Activated CD4-positive, alpha-beta T cell treated with anti-CD3 and anti-CD28 coated beads, Interleukin-2, amount 10 ng/mL, durations not matched to agents 24 days and 14 days (primary cell): ENCODE results near the gene NFATC1. TPM values are rescaled to one million over a fixed set of nuclear protein-coding genes. Genes with fewer than 3 reads are reported as not detected.

Experiments used
- DNase-seq: peaks from one replicate; pipeline ENCODE4 v3.0.0; 2022
- H3K27ac Mint-ChIP-seq: one replicate; pipeline ENCODE4 v1.8.0; 2022; ENCODE audit warnings: mild to moderate bottlenecking, mixed read lengths
- H3K27me3 Mint-ChIP-seq: one replicate; pipeline ENCODE4 v1.8.0; 2022; ENCODE audit warnings: mixed read lengths
- H3K36me3 Mint-ChIP-seq: one replicate; pipeline ENCODE4 v1.8.0; 2022; ENCODE audit warnings: low read depth, mild to moderate bottlenecking, mixed read lengths
- H3K4me1 Mint-ChIP-seq: one replicate; pipeline ENCODE4 v1.8.0; 2021; ENCODE audit warnings: mixed read lengths
- H3K4me3 Mint-ChIP-seq: one replicate; pipeline ENCODE4 v1.8.0; 2022; ENCODE audit warnings: mild to moderate bottlenecking, moderate library complexity, mixed read lengths
- H3K9me3 Mint-ChIP-seq: one replicate; pipeline ENCODE4 v1.8.0; 2021; ENCODE audit warnings: mixed read lengths
- intact Hi-C: fragments of 100-400 bp; cut with micrococcal nuclease; formaldehyde crosslinking; loops from one replicate; pipeline ENCODE4 v1.15.1; 2023
- total RNA-seq: library from RNA; stranded (reverse); gene quantifications from 2 replicates; pipeline ENCODE4 v1.2.3, GENCODE V29; 2022

NFATC1 gene
- total RNA-seq, 1 donor from 2014 or later = 105 TPM

- Mint-ChIP-seq H3K27ac (no peak overlapping the region), H3K4me3 (no peak overlapping the region), H3K27me3 (no peaks in the 10 kb centered on the region), H3K36me3 (peaks cover 37% of the 10 kb centered on the region), H3K9me3 (no peaks in the 10 kb centered on the region), H3K4me1 (peaks cover 21% of the 10 kb centered on the region)
- no peak for DNase-seq
- intact Hi-C loops = no loop called here
Measured at GRCh38 chr18:79422022-79422782, 26.5 kb downstream of the NFATC1 start.

GRCh38 chr18:79422783-79423165 lies 27.0 kb downstream of the NFATC1 start:
- Mint-ChIP-seq H3K4me3 (no peak overlapping the region), H3K36me3 (peaks cover 37% of the 10 kb centered on the region), H3K9me3 (no peaks in the 10 kb centered on the region), H3K27me3 (no peaks in the 10 kb centered on the region), H3K4me1 (peaks cover 21% of the 10 kb centered on the region), H3K27ac (no peak overlapping the region)
- DNase-seq = no peak
- intact Hi-C loops = no loop called here

- H3K9me3 Mint-ChIP-seq = no peaks in the 10 kb centered on the region
- no peaks in the 10 kb centered on the region for H3K27me3 Mint-ChIP-seq
- intact Hi-C loops = no loop called here
- peaks cover 21% of the 10 kb centered on the region for H3K4me1 Mint-ChIP-seq
- H3K36me3 Mint-ChIP-seq = peaks cover 37% of the 10 kb centered on the region
- DNase-seq = no peak
- no peak overlapping the region for H3K4me3 Mint-ChIP-seq
- H3K27ac Mint-ChIP-seq = no peak overlapping the region
Measured at GRCh38 chr18:79423211-79424007, 27.7 kb downstream of the NFATC1 start.

- DNase-seq = no peak
- Mint-ChIP-seq H3K27ac (peak overlapping the region; percentile 77), H3K4me1 (peaks cover 21% of the 10 kb centered on the region), H3K36me3 (peaks cover 36% of the 10 kb centered on the region), H3K4me3 (no peak overlapping the region), H3K9me3 (no peaks in the 10 kb centered on the region), H3K27me3 (no peaks in the 10 kb centered on the region)
- intact Hi-C loops = no loop called here
Measured at GRCh38 chr18:79424008-79424565, 28.4 kb downstream of the NFATC1 start.

- Mint-ChIP-seq H3K9me3 (no peaks in the 10 kb centered on the region), H3K4me1 (peaks cover 21% of the 10 kb centered on the region)
Measured at GRCh38 chr18:79424880-79425568, 29.3 kb downstream of the NFATC1 start.

GRCh38 chr18:79425569-79425886 lies 29.8 kb downstream of the NFATC1 start:
- H3K4me3 Mint-ChIP-seq = no peak overlapping the region
- peaks cover 32% of the 10 kb centered on the region for H3K36me3 Mint-ChIP-seq
- peaks cover 21% of the 10 kb centered on the region for H3K4me1 Mint-ChIP-seq
- no peak for DNase-seq
- no peaks in the 10 kb centered on the region for H3K9me3 Mint-ChIP-seq
- intact Hi-C loops = no loop called here
- no peak overlapping the region for H3K27ac Mint-ChIP-seq
- H3K27me3 Mint-ChIP-seq = no peaks in the 10 kb centered on the region

More at GRCh38 chr18:79424880-79425568, 29.3 kb downstream of the NFATC1 start:
- DNase-seq = no peak
- Mint-ChIP-seq H3K4me3 (no peak overlapping the region), H3K27me3 (no peaks in the 10 kb centered on the region), H3K27ac (peak overlapping the region; percentile 77), H3K36me3 (peaks cover 37% of the 10 kb centered on the region)
- intact Hi-C loops = no loop called here

GRCh38 chr18:79426376-79427300 lies 30.9 kb downstream of the NFATC1 start:
- intact Hi-C loops = no loop called here
- H3K4me3 Mint-ChIP-seq = no peak overlapping the region
- peaks cover 20% of the 10 kb centered on the region for H3K4me1 Mint-ChIP-seq
- DNase-seq = no peak
- no peak overlapping the region for H3K27ac Mint-ChIP-seq
- no peaks in the 10 kb centered on the region for H3K27me3 Mint-ChIP-seq
- peaks cover 34% of the 10 kb centered on the region for H3K36me3 Mint-ChIP-seq
- H3K9me3 Mint-ChIP-seq = no peaks in the 10 kb centered on the region

- Mint-ChIP-seq H3K4me3 (no peak overlapping the region), H3K27ac (no peak overlapping the region), H3K9me3 (no peaks in the 10 kb centered on the region), H3K4me1 (peaks cover 18% of the 10 kb centered on the region), H3K27me3 (no peaks in the 10 kb centered on the region), H3K36me3 (peaks cover 29% of the 10 kb centered on the region)
- no peak for DNase-seq
- intact Hi-C loops = no loop called here
Measured at GRCh38 chr18:79427368-79428225, 31.9 kb downstream of the NFATC1 start.

GRCh38 chr18:79428287-79428686 lies 32.6 kb downstream of the NFATC1 start:
- Mint-ChIP-seq H3K4me3 (no peak overlapping the region), H3K27ac (no peak overlapping the region), H3K36me3 (peaks cover 31% of the 10 kb centered on the region), H3K9me3 (no peaks in the 10 kb centered on the region), H3K27me3 (no peaks in the 10 kb centered on the region), H3K4me1 (peaks cover 18% of the 10 kb centered on the region)
- no peak for DNase-seq
- intact Hi-C loops = no loop called here

GRCh38 chr18:79429381-79429780 lies 33.7 kb downstream of the NFATC1 start:
- intact Hi-C loops = no loop called here
- Mint-ChIP-seq H3K27me3 (no peaks in the 10 kb centered on the region), H3K4me1 (peaks cover 16% of the 10 kb centered on the region), H3K9me3 (no peaks in the 10 kb centered on the region), H3K27ac (no peak overlapping the region), H3K4me3 (no peak overlapping the region), H3K36me3 (peaks cover 30% of the 10 kb centered on the region)
- no peak for DNase-seq

- Mint-ChIP-seq H3K9me3 (no peaks in the 10 kb centered on the region), H3K27ac (no peak overlapping the region), H3K4me1 (peaks cover 12% of the 10 kb centered on the region), H3K36me3 (peaks cover 28% of the 10 kb centered on the region), H3K27me3 (no peaks in the 10 kb centered on the region), H3K4me3 (no peak overlapping the region)
- intact Hi-C loops = no loop called here
- DNase-seq = no peak
Measured at GRCh38 chr18:79429785-79430281, 34.1 kb downstream of the NFATC1 start.

- H3K4me1 Mint-ChIP-seq = peaks cover 4% of the 10 kb centered on the region
- H3K27me3 Mint-ChIP-seq = no peaks in the 10 kb centered on the region
- H3K9me3 Mint-ChIP-seq = no peaks in the 10 kb centered on the region
- intact Hi-C loops = no loop called here
- peak overlapping the region; percentile 37 for H3K27ac Mint-ChIP-seq
- H3K4me3 Mint-ChIP-seq = no peak overlapping the region
- no peak for DNase-seq
- H3K36me3 Mint-ChIP-seq = peaks cover 30% of the 10 kb centered on the region
Measured at GRCh38 chr18:79432376-79433120, 36.8 kb downstream of the NFATC1 start.
